MCF 10A (cell line): ENCODE results near the gene ROCK1. TPM values are rescaled to one million over a fixed set of nuclear protein-coding genes. Genes with fewer than 3 reads are reported as not detected.
A peak's percentile ranks its signal among the peaks of the same experiment; 100 is the strongest.

ENCODE experiments used
- BruUV-seq: library from RNA; stranded (reverse); fragments of 400-500 nt; replicated peaks from 2 replicates; lab custom pipeline; 2021; lab: Mats Ljungman, UMichigan
- CTCF ChIA-PET: fragments of 300-600 bp; sonication (Branson Sonifier 250); formaldehyde crosslinking; extraction: SDS; loops from one replicate; lab custom pipeline; 2021; ENCODE audit warnings: antibody characterized with exemption, inconsistent platforms; lab: Yijun Ruan, JAX
- POLR2A ChIA-PET: fragments of 300-600, 350-650 bp; sonication (Branson Sonifier 250); formaldehyde crosslinking; extraction: SDS; loops from one replicate; lab custom pipeline; 2020; ENCODE audit warnings: antibody characterized with exemption, inconsistent platforms; lab: Yijun Ruan, JAX
- DNase-seq: peaks from one replicate; pipeline ENCODE4 v3.0.0-alpha.2; 2018; ENCODE audit not compliant: unreplicated experiment
- H3K27ac Mint-ChIP-seq: one replicate; pipeline ENCODE4 v1.8.0; 2022; ENCODE audit warnings: mild to moderate bottlenecking, low read depth, mixed read lengths; ENCODE audit not compliant: unreplicated experiment
- H3K27me3 Mint-ChIP-seq: one replicate; pipeline ENCODE4 v1.8.0; 2022; ENCODE audit warnings: mixed read lengths; ENCODE audit not compliant: insufficient read depth, unreplicated experiment
- H3K36me3 Mint-ChIP-seq: one replicate; pipeline ENCODE4 v1.8.0; 2022; ENCODE audit warnings: mild to moderate bottlenecking, moderate library complexity, mixed read lengths; ENCODE audit not compliant: insufficient read depth, unreplicated experiment
- H3K4me1 Mint-ChIP-seq: one replicate; pipeline ENCODE4 v1.8.0; 2022; ENCODE audit warnings: mixed read lengths; ENCODE audit not compliant: insufficient read depth, unreplicated experiment
- H3K4me3 Mint-ChIP-seq: one replicate; pipeline ENCODE4 v1.8.0; 2022; ENCODE audit warnings: mild to moderate bottlenecking, moderate library complexity, mixed read lengths; ENCODE audit not compliant: unreplicated experiment
- H3K9me3 Mint-ChIP-seq: one replicate; pipeline ENCODE4 v1.8.0; 2022; ENCODE audit warnings: mixed read lengths; ENCODE audit not compliant: unreplicated experiment
- intact Hi-C: fragments of 100-400 bp; cut with micrococcal nuclease; formaldehyde crosslinking; loops from 2 replicates; pipeline ENCODE4 v1.14.1; 2022
- total RNA-seq: library from RNA; stranded (reverse); gene quantifications from 2 replicates; pipeline ENCODE4 v1.2.3, GENCODE V29; 2022
- TF ChIP-seq, protein P1 (sequence below): fragments of 200-600 bp; IDR thresholded peaks from one replicate; pipeline ENCODE4 v1.8.0; 2022; ENCODE audit warnings: antibody characterized with exemption, mild to moderate bottlenecking; ENCODE audit not compliant: unreplicated experiment

ROCK1 gene
- total RNA-seq, 1 experiment from 2014 or later: 47.9 TPM

DNA sequence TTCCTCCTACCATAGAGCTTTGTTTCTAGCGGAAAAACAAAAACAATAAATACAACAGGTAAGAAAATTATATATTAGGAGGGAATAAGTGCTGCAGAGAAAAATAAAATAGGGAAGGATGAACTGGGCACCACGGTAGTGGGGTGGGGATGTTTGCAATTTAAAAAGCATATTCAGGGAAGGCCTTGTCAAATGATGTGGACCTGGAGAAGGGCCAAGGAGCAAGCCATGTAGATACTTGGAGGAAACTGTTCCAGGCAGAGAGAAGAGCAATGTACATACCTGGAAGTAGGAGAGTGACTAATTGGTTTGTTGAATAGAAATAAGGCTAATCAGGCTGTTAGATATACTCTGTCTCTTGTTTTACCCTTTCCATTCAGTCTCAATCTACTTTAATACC, 136.5 kb downstream of the ROCK1 start:
- Mint-ChIP-seq H3K27ac (no peak overlapping the region), H3K27me3 (no peaks in the 10 kb centered on the region), H3K4me1 (no peaks in the 10 kb centered on the region), H3K4me3 (no peak overlapping the region), H3K9me3 (no peaks in the 10 kb centered on the region), H3K36me3 (peaks cover 41% of the 10 kb centered on the region)
- no TSS peak for BruUV-seq
- ChIA-PET POLR2A (interaction anchor here (0.6 to 1.6 kb wide), 2 partner anchors 8 to 15 kb away, joined by 3 to 5 read pairs; no protein-coding TSS in a partner anchor), CTCF (interaction anchor here (0.6 to 1.1 kb wide), 2 partner anchors 14 to 32 kb away, joined by 3 read pairs; no protein-coding TSS in a partner anchor)
- TF ChIP-seq, protein P1, sequence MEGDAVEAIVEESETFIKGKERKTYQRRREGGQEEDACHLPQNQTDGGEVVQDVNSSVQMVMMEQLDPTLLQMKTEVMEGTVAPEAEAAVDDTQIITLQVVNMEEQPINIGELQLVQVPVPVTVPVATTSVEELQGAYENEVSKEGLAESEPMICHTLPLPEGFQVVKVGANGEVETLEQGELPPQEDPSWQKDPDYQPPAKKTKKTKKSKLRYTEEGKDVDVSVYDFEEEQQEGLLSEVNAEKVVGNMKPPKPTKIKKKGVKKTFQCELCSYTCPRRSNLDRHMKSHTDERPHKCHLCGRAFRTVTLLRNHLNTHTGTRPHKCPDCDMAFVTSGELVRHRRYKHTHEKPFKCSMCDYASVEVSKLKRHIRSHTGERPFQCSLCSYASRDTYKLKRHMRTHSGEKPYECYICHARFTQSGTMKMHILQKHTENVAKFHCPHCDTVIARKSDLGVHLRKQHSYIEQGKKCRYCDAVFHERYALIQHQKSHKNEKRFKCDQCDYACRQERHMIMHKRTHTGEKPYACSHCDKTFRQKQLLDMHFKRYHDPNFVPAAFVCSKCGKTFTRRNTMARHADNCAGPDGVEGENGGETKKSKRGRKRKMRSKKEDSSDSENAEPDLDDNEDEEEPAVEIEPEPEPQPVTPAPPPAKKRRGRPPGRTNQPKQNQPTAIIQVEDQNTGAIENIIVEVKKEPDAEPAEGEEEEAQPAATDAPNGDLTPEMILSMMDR: no peak
- no peak for DNase-seq
- intact Hi-C loops: no loop called here

DNA sequence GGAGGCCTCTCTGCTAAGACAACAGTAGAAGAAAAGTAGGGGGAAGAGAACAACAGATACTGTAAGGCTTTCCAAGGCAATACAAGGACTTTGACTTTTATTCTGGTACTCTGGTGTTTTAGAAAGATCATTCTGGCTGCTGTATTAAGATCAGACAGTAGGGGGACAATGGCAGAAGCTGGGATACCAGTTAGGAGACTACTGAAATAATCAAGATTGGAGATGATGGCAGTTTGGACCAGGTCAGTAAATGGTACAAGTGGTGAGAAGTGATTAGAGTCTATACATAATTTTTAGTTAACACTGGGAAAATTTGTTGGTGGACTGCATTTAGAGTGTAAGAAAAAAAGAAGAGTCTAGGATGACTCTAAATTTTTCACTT, 139.7 kb downstream of the ROCK1 start:
- peaks cover 34% of the 10 kb centered on the region for H3K36me3 Mint-ChIP-seq
- no peak overlapping the region for H3K27ac Mint-ChIP-seq
- CTCF ChIA-PET: interaction anchor here (0.7 to 2.2 kb wide), 6 partner anchors 11 to 216 kb away, joined by 3 to 9 read pairs (median 3); no protein-coding TSS in a partner anchor
- intact Hi-C loops: loop anchor here (1.0 kb wide), 2 partner anchors 136 to 207 kb away; no protein-coding TSS in a partner anchor
- TF ChIP-seq, protein P1: peak; percentile 31
- H3K27me3 Mint-ChIP-seq: no peaks in the 10 kb centered on the region
- H3K9me3 Mint-ChIP-seq: no peaks in the 10 kb centered on the region
- no peaks in the 10 kb centered on the region for H3K4me1 Mint-ChIP-seq
- DNase-seq: peak; percentile 47
- no peak overlapping the region for H3K4me3 Mint-ChIP-seq
- POLR2A ChIA-PET: interaction anchor here (1.0 kb wide), 1 partner anchor 140 kb away, joined by 3 read pairs; the partner anchor contains the start of gene ROCK1
- no TSS peak for BruUV-seq

DNA sequence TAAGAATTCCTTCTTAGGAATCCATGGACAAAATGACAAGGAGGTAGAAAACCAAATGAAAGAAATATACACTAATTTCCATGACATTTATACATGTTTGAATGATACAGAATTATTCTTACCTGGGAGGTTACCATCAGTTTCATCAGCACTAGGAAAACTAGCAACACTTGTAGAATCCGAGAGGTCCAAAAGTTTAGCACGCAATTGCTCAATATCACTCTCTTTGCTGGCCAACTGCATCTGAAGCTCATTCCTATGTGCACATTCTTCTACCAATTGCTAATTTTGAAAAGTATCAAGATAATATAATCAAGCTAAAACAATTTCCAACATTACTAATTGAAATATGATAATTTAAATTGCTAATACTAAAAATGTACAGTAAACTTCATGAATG, 144.8 kb downstream of the ROCK1 start:
- no peak for DNase-seq
- TF ChIP-seq, protein P1: no peak
- Mint-ChIP-seq H3K36me3 (peaks cover 31% of the 10 kb centered on the region), H3K4me3 (no peak overlapping the region), H3K9me3 (no peaks in the 10 kb centered on the region), H3K27me3 (no peaks in the 10 kb centered on the region), H3K27ac (no peak overlapping the region), H3K4me1 (no peaks in the 10 kb centered on the region)
- intact Hi-C loops: no loop called here
- BruUV-seq: no TSS peak
- CTCF ChIA-PET: interaction anchor here (0.7 to 1.4 kb wide), 2 partner anchors 213 to 218 kb away, joined by 3 to 5 read pairs; no protein-coding TSS in a partner anchor
- POLR2A ChIA-PET: interaction anchor here (0.5 to 1.9 kb wide), 5 partner anchors 8 to 114 kb away, joined by 3 to 6 read pairs (median 4); no protein-coding TSS in a partner anchor

DNA sequence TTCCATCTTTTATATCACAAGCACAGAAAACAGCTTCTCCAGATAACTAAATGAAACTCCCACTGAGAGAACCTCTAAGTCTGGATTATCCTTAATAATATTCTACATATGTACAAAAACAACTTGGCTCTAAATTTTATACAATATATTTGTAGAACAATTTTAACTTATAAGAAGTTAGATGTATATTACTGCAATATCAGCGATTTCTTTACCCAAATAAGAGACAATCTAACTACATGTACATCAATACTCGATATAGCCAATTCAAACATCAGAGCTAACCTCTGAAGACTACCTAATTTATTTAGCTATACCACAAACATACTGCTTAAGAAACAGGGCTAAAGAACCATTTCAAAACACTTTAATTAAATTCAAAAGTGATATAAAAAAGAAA, 148.6 kb downstream of the ROCK1 start:
- H3K27ac Mint-ChIP-seq: no peak overlapping the region
- no peaks in the 10 kb centered on the region for H3K9me3 Mint-ChIP-seq
- intact Hi-C loops: no loop called here
- TF ChIP-seq, protein P1: no peak
- H3K4me1 Mint-ChIP-seq: peaks cover 5% of the 10 kb centered on the region
- H3K4me3 Mint-ChIP-seq: no peak overlapping the region
- H3K36me3 Mint-ChIP-seq: peaks cover 30% of the 10 kb centered on the region
- ChIA-PET CTCF (interaction anchor here (0.7 kb wide), 1 partner anchor 19 kb away, joined by 3 read pairs; no protein-coding TSS in a partner anchor), POLR2A (no interaction called here)
- no TSS peak for BruUV-seq
- DNase-seq: no peak
- no peaks in the 10 kb centered on the region for H3K27me3 Mint-ChIP-seq
